Measurements from ENCODE around the gene LCP2.

DNA sequence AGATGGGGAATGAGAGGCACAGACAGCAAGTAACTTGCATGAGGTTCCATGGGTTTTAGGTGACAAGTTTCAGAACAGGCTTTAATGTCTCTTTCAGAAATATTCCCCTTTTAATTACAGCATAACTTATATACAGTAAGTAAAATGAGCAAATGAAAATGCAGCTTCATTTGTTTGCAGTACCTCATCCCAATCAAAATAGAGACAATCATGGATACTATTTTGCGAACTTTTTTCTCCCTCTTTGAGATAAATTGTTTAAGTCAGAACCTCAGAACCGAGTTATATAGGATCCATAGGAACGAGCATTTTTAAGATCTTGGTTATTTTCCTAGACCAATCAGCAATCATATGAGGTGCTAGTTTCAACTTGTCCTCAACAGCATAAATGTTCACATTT is 3.5 kb downstream of the LCP2 start:
- TF ChIP-seq, protein P1, sequence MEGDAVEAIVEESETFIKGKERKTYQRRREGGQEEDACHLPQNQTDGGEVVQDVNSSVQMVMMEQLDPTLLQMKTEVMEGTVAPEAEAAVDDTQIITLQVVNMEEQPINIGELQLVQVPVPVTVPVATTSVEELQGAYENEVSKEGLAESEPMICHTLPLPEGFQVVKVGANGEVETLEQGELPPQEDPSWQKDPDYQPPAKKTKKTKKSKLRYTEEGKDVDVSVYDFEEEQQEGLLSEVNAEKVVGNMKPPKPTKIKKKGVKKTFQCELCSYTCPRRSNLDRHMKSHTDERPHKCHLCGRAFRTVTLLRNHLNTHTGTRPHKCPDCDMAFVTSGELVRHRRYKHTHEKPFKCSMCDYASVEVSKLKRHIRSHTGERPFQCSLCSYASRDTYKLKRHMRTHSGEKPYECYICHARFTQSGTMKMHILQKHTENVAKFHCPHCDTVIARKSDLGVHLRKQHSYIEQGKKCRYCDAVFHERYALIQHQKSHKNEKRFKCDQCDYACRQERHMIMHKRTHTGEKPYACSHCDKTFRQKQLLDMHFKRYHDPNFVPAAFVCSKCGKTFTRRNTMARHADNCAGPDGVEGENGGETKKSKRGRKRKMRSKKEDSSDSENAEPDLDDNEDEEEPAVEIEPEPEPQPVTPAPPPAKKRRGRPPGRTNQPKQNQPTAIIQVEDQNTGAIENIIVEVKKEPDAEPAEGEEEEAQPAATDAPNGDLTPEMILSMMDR (IDR thresholded peaks at IDR 0.05), result no peak
- TF ChIP-seq POLR2A (IDR thresholded peaks at IDR 0.05), result no peak
